ENCODE results near the gene TTC9.
A peak's percentile ranks its signal among the peaks of the same experiment; 100 is the strongest.
"Not testable (repeated sequence)": the region's sequence is repeated elsewhere in the genome, so short reads cannot be mapped to it uniquely, and the experiment has no call there.

TTC9 gene

DNA sequence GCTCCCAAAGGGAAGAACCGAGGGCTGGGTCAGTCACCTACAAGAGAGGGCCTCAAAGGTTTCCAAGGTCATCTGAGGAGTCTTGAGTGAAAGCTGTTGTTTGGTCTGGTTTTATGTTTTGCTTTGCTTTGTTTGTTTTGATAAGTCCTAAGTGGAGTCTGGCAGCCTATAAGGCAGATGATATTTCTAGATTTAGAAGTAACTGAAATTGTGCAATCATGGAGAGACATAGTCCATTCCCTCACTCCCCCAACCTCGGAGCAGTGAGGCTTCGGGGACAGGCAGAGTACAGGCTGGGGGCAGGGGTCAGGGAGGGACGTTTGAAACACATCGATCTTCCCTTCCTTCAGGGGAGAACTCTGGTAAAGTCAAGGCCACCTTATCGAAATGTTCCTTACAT lies 42.3 kb downstream of the TTC9 start:
- DNase-seq: no peak

DNA sequence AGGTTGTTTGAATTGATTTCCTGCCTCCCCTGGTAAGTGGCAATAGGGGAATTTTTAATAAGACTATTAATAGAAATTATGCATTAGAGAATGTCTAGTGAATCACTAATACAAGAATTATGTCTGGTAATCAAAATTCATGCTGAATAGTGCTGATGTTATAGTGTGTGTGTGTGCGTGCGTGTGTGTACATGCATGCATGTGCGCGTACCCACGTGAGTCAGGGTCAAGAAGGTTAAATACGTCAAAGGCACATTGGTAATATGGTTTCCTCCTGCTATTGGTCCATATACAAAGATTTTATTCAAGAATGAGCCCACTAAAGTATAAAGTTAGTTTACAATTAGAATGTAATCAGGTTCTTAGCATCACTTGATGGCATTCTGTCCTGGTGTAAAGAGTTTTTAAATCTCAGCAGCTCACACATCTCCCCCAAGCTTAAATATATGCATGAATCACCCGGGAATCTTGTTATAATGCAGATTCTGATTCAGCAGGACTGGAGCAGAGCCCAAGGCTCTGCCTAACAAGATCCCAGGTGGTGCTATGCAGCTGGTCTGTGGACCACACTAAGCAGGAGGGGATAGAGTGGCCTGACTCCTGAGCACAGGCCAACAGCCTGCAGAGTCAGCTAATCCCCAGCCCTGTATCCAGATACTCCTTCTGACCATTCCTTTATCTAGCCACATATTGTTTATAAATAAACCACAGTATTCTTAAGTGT lies 43.9 kb downstream of the TTC9 start:
- no peak for DNase-seq

DNA sequence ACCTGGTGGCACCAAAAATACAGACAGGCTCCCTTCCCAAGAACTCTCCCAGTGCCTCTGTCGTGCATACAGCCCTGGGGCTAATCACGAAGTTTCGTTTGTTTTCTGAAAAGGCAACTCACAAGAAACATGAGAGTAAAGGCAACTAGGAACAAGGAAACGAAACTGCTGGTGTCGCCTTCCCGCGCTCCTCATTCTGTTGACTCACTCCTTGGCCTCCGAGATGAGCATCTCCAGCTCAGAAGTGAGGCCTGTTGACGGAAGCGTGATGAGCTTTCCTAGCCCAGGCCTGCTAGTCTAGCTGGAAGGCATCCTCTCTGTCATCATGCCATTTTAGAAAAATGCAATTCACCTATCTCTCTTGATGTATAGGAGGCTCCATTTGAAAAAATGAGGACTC lies 50.5 kb downstream of the TTC9 start:
- DNase-seq: no peak

DNA sequence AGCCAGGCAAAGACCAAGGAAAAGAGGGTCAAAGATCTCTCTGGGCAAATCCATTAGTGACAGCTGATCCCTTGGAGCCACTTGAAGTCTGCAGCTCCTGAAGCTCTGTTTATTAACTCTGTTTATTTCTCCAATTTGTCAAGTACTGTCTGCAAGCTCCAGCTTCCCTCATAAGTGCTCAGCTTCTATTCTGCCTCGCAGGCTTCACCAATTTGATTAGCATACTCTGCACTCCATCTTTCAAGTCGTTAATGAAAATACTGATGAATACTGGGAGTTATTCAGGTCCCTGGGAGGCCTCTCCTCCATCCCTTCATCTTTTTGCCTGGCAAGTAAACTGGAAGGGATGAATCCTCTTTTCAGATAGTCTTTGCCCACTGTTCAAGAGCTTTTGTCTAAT lies 54.3 kb downstream of the TTC9 start:
- peak; percentile 21 to 67 (median 27) for DNase-seq

DNA sequence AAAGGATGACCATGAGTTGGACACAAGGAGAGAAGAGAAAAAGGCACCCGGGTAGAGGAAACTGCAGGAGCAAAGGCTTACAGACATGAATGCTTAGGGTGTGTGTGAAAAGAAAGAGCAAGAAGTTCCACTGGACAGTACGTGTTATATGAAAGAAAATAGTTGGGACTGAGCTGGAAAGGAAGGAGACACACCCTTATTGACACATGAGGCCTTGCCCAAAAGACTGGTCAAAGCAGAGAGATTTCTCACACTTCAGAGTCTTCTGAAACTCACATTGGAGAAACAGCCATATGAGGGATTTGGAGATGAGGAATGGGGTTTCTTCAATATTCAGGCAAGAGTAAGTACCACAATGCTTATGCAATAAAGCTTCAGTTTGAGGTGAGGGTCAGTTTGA lies 56.0 kb downstream of the TTC9 start:
- no peak for DNase-seq

DNA sequence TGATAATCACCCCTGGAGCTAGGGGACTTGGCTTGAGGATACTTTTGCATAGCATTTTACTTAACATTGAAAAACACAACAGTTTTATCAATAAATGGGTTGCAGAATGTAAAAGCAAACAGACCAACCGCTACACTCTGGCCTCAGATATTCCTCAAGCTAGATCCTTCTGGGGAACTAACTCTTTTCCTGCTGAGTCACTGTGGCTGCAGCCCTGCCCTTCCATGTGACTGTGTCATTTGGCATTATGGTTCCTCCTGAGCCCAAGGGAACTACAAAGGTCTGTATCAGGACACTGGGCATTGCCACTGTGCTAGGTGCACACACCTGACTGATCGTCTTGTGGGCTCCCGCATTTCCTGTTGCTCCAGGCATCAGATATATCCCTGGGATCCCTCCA lies 56.6 kb downstream of the TTC9 start:
- DNase-seq: no peak

DNA sequence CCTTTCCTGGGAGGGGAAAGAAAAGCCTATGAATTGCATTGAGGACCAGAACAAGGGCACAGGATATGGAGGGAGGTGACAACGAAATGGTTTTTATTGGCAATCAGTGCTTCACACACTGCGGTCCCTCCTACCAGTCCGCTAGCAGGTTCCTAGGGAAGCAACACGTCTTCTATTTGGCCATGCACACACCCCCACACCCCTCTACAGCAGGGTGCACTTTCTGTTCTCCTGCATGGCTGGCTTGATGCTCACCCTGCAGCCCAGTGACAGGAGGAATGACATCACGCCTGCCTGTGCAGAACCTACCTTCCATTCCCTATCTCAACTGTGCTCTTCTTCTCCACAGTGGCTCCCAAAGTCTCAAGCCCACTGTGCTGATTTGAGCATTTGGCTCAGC lies 57.9 kb downstream of the TTC9 start:
- no peak for DNase-seq

DNA sequence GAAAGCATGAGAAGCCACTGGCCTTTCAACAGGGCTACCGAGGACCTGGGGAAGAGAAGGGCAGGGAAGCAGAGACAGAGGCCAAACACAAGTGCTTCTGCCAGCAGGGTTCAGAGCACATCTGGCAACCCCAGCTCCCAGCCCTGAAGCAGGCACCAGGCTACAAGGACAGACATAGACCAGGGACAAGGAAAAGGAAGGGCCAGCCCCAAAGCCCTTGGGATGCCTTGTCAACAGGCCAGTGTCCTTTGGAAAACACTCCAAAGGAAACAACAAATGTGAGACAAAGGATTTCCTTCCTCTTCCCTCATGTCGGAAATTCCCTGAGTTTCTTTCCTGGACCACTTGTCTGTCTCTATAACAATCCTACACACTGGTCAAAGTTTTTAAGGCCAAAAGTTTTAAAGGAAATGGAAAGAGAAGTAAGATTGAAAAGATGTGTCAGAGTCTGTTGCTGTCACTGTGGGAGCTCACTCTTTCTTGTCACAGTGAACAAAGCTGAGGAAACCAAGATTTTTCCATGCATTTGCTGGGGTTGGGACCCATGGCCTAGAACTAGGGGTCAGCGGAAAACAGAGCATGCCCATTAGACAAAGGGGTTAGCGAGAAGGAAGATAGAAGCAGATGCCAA lies 59.4 kb downstream of the TTC9 start:
- no peak for DNase-seq

DNA sequence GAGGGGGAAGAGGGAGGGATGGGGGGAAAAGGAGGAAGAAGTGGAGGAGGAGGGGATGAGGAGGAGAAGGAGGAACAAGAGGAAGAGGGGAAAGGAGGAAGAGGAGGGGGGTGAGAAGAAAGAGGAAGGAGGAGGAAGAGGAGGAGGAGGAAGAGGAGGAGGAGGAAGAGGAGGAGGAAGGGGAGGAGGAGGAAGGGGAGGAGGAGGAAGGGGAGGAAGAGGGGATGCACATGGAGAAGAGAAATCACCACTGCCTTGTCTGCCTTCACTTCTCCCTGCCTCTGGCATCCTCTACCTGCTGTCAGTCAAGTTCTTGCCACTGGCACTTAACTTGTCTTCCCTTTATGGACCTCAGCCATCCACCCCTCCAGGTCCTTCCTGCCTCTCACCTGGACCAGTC lies 59.9 kb downstream of the TTC9 start:
- no peak for DNase-seq

DNA sequence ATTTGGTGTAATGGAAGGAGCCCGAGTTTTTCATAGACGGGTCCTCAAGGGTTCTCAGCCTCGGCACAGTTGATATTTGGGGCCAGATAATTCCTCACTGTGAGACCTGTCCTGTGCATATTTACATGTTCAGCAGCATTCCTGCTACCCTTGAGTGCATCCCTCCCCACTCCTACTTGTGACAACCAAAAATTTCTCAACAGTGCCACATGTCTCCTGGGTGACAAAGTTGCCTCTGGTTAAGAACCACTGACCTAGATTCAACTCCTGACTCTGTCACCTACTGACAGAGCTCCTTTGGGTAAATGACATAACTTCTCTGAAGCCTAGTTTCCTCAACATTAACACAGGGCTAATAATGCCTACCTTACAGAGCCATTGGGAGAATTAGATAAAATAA lies 60.4 kb downstream of the TTC9 start:
- DNase-seq: no peak

DNA sequence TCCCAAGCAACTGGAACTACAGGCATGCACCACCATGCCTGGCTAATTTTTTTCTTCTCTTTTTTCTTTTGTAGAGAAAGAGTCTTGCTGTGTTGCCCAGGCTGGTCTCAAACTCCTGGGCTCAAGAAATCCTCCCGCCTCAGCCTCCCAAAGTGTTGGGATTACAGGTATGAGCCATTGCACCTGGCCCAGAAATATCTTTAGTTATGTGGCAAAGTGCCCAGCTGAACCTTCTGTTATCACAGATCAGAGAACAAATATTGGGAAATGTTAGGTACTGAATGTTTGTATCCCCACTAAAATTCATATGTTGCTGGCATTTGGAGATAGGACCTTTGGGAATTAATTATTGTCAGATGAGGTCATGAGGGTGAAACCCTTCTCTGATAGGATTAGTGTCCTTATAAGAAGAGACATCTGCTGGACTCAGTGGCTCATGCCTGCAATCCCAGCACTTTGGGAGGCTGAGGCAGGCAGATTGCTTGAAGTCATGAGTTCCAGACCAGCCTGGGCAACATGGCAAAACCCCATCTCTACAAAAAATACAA lies 62.0 kb downstream of the TTC9 start:
- not testable (repeated sequence) for DNase-seq

DNA sequence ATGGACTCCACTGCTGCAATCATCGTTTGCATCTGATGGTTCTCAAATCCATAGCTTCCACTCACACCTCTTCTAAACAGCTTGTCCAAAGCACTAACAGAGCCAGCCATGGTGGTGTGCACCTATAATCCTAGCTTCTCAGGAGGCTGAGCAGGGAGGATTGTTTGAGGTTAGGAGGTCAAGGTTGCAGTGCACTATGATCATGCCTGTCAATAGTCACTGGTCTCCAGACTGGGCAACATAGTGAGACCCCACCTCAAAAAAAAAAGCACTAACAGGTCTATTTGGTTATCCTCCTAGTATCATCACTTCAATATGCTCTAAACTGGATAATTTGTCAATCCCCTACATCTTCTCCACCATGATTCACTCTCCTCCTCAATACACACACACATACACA lies 63.2 kb downstream of the TTC9 start:
- no peak for DNase-seq

DNA sequence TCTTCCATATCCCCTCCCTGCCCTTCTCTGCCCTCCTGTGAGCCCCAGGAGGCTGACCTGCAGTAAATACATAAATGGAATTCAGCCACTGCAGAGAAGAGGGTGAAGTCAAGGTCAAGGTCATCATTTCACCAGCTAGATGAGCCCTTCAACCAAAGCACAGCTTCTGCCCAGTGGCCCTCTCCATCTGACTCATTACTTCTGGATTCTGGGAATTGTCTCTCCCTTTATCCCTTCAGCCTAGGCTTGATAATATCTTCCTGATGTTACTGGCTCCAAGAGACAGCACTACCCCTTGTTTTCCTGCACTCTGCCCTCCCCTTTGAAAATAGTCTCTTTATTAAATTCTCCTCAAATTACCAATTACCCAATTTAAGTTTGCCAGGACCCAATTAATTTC lies 64.5 kb downstream of the TTC9 start:
- no peak for DNase-seq

DNA sequence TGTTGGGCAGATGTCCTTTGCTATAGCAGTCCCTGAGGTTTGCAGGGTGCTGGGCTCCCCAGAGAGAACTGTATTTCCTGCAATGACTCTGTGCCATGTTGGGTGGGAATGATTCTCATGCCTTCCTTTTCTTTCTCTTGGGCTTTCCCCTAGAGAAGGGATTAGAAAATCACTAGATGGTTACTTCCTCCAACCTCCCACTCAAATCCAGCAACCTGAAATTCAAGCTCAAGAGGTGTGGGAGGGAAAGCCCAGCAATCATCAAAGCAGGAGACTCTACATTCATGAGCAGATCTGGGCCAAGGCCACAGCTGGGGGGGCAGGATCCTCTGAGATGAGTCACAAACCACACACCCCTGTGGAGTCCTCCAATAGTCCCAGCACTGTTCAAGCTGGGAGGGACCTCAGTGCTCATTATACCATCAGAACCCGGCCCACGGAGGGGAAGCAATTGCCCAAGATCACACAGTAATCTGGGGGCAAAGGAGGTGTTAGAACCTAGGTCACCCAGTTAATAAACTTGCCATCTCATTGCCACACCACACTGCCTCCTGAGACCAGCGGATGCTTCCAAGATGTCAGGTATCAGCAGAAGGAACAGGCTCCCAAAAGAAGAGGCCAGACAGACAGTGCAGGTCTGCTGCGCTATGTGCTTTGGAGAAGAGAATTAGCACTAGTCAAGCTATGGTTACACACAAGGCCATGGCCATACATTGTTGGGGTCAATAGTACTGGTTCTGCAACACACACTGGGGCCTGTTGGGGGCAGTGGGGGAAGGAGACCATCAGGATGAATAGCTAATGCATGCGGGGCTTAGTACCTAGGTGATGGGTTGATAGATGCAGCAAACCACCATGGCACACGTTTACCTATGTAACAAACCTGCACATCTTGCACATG lies 65.7 kb downstream of the TTC9 start:
- peak in 1 of 3 experiments; percentile 16 for DNase-seq

DNA sequence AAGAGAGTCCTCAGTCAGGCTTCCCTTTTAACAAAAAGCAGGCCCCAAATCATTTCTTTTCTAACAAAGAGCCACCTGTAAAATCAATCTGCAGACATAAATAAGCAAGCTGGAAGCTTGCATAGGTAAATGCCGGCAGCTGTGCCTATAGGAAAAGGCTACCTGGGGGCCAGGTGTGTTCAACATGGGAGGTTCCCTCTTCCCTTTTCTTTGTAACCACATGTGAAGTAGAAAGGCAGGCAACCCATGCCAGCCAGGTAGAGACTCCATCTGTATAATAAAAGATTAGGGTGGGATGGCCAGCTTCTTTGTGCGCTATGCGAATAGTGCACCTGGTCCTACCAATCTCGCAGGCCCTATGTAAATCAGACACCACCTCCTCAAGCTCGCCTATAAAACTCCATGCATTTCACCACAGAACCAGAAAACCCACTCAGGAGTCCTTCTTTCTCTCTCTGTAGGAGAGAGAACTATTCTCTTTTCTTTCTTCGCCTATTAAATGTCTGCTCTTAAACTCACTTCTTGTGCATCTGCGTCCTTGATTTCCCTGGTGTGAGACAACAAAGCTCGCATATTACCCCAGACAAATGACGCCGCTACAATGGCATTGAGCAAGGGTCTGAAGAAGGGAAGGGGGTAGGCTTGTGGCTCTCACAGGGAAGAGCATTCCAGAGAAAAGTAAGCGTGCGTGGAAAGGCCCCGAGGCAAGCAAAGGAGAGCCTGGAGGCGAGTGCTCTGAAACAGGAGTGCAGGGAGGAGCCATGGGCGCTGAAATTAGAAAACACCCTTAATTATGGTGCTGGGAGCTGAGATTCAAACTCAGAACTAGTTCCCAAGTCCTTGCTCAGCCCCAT lies 67.2 kb downstream of the TTC9 start:
- peak; percentile 62 to 93 (median 76) for DNase-seq

DNA sequence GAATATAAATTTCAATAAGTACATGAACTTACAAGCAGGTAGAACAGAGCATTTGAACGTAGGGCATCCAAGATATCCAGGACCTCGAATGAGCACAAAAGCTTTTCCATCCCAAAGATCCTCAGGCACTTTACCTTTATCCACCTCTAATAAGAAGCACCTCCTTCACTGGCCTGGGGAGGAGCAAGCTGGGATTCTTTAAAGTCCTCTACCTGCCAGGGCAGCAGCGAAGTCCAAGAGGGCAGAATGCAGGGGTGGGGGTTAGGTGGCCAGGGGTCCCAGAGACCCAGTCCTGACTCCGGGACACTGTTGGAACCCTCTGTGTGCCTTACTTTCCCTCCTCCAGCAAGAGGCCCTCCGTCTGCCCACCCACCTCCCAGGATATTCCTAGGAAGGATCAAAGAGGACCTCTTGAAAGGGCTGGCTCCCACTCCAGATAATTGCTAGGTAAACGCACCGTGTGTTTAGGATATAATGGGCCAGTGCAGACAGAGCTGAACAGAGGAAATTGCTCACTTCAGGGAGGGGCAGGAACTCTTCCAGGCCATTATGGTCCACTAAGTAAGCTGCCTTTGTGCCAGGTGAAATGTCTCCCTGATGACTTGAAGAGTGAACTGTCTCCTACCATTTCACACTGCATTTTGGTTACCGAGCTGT lies 68.1 kb downstream of the TTC9 start:
- peak; percentile 95 to 100 (median 97) for DNase-seq

DNA sequence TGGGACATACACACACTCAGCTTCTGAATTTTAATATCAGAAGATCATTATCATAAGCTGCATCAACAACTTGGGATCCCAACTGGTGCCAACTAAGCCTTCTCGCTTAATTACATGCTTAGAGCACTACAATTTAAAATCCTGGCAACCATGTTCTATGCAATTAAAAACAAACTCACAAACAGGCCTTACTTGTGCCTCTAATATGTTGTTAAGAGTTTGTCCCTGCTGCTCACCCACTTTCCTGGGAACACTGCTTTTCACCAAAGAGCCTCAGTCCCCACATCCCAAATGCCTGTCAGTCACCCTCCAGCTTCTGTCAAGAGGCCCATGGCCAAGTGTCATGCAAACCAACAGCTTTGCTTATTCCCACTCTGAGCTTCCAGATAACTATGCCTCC lies 69.7 kb downstream of the TTC9 start:
- DNase-seq: peak in 1 of 3 experiments; percentile 57

DNA sequence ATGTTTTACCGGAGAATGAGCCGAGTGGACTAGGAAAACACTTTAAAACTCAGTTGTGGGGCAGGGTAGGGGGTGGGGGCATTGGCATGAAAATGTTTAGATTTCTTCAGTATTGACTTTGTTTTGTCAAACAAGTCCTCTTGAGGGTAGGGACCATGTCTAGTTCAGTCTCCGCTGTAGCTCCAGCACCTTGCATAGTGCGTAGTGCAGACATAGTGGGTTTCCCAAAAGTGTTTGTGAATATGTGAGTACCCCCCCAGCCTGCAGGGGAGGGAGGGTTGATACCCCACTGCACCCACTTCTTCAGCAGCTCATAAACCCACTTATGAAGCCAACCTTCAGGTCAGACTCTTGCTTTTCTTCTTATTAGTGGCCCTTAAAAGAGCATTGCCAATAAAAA lies 71.4 kb downstream of the TTC9 start:
- no peak for DNase-seq

DNA sequence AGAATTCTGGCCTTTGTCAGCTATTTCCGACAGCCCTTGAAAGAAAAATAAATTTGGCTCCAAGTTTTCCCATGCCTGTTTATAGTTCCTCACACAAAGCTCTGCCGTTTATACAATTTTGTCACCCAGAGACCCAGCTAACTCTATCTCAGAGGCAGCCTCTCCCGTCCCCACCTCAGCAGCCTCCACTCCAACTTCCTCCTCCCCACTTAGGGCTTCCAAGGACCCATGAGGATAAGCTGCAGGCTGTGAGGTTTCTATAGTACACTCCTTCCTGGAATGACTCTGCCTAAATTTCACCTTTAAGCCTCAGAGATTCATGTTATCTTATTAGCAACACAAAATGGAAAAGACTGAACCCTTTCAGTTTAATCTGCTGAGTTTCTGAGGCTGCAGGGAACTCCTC lies 71.8 kb downstream of the TTC9 start:
- DNase-seq: no peak

DNA sequence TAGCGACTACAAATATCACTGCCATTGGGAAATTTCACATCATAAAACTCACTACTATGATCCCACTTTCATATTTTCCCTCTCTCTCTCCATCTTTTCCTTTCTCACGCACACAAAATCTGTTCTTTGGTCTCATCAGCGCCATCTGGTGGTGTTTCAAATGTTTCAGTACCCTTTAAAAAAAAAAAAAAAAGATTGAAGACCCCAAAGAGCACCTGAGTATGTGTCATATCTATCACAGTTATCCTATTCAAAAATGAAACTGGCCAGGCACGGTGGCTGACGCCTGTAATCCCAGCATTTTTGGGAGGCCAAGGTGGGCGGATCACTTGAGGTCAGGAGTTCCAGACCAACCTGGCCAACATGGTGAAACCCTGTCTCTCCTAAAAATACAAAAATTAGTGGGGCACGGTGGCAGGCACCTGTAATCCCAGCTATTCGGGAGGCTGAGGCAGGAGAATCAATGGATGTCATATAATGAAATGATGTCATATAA lies 72.4 kb downstream of the TTC9 start:
- DNase-seq: peak; percentile 68 to 92 (median 81)

DNA sequence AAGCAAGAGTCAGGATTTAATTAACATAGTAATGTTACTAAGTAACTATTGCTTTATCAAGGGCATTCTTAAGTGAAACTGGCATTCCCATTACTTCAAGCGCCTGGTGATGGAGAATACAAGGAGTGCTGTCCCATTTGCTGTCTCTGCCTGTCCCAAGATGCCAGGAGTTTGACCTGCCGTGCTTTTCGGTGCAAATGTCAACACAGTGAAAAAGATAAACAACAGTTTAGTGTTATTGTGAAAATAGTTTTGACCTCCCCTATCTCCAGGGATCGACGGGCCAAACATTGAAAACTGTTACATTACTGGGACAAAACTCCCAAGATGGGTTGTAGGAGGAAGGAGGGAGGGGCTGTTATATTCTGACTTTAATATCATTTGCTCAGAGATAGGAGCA lies 74.8 kb downstream of the TTC9 start:
- no peak for DNase-seq

DNA sequence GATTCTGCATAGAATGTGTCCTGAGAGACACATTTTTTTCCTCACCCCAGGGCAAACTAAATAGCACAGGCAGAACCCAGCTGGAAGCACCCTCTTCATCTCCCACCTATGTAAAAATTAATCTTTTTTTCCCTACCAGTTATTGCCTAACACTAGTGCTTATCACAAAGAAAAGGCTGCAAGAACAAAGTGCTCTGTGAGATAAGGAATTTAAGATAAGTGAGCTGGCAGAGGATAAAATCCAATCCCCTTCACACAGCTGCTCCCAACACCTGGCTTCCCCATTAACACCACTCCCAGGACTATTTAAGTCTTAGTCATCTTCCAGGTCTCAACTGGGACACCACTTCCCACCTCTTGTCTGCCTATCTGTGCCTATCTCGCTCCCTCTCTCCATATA lies 75.2 kb downstream of the TTC9 start:
- DNase-seq: no peak
